Head of caudate nucleus (tissue), 42 donors: Measurements from ENCODE around the gene GPR153.

Experiments used
- DNase-seq, 42 donors: peaks; one replicate each; pipeline versions ENCODE4 v3.0.0 to v3.0.0-alpha.2; 2020 to 2021; ENCODE audit warnings: mixed read lengths in 7 of 42
- intact Hi-C: fragments of 100-400 bp; cut with DNase I; formaldehyde crosslinking; loops from one replicate; pipeline ENCODE4 v1.15.0; 2022

The GPR153 gene

DNA sequence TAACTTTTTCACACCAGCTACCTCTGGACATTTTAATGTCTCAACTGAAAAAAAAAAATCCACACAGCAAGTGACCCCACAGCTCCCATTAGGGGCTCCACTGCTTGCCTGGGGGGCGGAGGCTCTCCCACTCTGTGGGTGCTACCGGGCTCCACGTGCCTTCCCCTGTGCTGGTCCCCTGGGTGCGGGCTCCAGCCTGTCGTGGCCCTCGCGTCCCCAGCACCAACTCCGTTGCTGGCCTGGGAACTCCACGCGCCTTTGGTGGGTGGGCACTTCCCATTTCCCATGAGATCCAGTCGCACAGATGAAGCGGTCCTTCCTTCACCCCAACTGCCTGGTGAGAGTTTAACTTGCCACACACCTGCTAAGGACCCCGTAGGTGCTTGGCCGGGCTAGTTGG, 27.1 kb upstream of the GPR153 start:
- intact Hi-C loops, result no loop called here

DNA sequence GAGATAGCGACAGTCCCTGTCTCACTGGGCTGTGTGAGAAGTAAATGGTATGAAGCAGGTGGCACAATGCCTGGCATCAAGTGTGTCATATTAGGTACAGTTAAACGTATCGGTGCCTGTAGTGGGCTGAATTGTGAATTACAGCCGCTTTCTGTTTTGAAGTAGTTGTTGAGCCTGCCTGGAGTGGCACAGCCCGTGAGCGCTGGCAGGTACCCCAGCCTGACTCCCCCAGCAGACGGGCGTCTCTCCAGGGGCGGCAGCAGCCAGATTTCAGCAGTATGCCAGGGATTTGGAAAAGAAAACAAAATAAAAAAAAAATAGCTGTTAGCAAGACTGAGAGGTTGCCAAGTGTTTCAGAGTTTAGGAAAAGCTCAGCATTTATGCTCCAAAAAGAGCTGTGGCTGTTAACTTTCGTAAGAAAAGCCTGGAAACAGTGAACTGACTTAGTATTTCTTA, 26.6 kb upstream of the GPR153 start:
- DNase-seq, result peak in 25 of 42 donors; percentile 29 to 73 (median 52)
- intact Hi-C loops, result no loop called here

More for the DNA sequence above, 27.1 kb upstream of the GPR153 start:
- DNase-seq, result no peak

DNA sequence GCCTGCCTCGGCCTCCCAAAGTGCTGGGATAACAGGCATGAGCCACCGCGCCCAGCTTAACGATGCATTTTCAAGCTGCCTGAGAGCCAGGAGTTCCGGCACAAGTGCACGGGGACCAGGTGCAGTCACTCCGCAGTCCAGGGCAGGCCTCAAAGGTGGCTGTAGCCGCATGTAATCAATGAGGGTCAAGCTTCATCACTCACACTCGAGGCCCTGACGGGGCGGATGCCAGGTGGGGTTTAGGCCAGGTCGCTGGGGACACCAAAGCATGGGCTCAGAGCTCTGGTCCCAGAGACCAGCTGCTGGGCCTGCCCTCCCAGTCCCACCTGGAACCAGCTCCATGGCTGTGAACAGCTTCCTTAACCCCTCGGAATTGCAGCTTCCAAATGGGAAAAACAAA, 26.1 kb upstream of the GPR153 start:
- intact Hi-C loops, result no loop called here
- no peak for DNase-seq

GRCh38 chr1:6286266-6286665, 25.4 kb upstream of the GPR153 start:
- no peak for DNase-seq
- intact Hi-C loops, result no loop called here

DNA sequence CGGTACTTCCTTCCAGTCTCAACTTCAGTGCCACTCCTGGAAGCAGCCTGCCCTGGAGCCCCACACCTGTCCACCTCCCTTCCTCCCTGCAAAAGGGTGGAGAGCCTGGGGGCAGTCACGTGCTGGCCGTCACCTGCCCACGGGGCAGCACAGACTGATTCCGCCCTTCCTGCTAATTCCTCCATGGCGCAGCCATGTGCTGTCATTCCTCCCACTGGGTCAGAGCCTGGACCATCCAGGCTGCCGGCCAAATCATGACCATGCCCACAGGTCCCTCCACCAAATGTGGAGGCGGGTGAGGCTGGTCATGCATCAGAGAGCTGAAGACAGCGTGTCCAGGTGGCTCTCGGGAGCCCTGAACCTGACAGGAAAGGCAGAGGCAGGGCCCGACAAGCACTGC, 24.4 kb upstream of the GPR153 start:
- no peak for DNase-seq
- intact Hi-C loops, result no loop called here

DNA sequence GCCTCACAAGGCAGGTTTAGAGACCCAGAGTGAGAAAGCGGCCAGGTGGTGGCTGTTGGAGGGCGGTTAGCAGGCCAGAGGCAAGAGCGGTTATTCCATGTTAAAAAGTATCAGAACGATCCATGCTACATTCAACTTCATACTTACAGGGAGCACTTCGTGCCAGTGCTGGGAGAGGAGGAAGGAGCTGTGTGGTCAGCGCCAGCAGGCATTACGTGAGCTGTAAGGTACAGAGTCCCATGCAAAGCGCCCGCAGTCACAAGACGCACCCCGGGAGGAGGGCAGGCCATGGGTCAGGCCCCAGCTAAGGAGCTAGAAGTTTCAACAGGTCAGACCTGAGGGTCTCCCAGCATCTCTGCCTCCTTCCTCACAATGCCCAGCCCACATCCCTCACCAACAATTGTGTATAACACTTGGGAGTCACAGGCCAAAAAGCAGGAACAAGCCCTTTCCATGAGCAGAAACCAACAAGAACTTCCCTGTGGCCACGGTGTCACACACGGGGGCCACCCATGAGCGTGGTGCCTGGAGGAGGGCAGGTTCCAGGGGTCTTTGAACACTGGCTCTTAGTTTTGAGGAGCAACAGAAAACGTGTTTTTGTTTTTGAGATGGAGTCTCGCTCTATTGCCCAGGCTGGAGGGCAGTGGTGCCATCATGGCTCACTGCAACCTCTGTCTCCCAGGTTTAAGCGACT, 21.8 kb upstream of the GPR153 start:
- intact Hi-C loops, result no loop called here
- DNase-seq, result no peak

GRCh38 chr1:6281511-6282402, 20.9 kb upstream of the GPR153 start:
- intact Hi-C loops, result no loop called here
- no peak for DNase-seq

DNA sequence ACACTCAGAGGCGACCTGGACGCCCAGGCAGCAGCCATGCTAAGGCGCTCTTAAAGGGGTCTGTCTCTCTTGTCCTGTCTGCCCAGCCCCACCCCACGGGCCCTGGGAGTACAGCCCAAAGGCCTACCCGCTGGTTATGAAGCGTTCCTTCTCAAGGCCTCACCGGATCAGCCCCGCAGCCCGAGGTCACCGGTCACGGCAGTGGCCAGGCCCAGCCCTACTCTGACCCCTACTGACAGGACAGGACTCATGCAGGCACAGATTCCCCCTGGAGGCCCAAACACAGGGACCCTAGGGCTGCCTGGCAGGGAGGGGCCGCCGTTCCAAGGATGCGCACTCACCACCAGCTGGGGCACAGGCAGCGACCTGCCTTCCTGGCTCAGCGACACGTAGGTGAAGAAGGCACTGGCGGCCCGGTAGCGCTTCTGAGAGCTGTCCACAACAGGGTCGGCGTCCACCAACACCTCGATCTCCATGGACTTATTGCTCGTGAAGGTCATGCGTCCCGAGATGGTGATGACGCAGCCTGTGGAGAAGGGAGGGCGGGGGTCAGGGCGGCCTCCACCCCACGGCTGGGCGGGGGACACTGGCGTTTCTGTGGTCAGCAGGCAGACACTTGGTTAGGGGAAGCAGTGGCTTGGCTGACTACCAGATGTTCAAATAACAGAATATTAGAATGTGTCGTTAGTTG, 20.0 kb upstream of the GPR153 start:
- no peak for DNase-seq
- intact Hi-C loops, result no loop called here

GRCh38 chr1:6279613-6280383, 18.9 kb upstream of the GPR153 start:
- DNase-seq, result no peak
- intact Hi-C loops, result no loop called here

GRCh38 chr1:6279066-6279465, 18.2 kb upstream of the GPR153 start:
- intact Hi-C loops, result no loop called here
- DNase-seq, result no peak

DNA sequence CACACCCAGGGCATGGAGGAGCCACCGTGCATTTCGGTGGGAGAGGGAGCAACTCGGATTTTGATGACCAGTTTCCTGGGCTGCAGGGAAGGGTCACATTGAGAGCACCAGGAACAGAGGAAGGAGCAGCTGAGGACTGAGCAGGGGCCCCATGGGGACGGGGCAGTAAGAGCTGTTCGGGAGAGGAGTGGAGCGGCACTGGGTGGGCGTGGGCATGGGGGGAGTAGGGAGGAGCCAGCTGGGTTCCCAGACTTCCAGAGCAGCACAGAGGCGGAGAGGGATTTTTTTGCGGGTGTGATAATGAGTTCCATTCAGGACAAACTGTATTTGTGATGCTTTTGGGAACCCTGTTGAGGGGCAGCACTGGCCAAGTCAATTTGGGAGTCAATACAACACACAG, 17.4 kb upstream of the GPR153 start:
- no peak for DNase-seq

GRCh38 chr1:6276811-6277555, 16.1 kb upstream of the GPR153 start:
- DNase-seq, result no peak
- intact Hi-C loops, result no loop called here

More for the DNA sequence above, 17.4 kb upstream of the GPR153 start:
- intact Hi-C loops, result no loop called here

- peak in 27 of 42 donors; percentile 20 to 76 (median 37) for DNase-seq
- intact Hi-C loops, result no loop called here
Measured at GRCh38 chr1:6275826-6276782, 15.2 kb upstream of the GPR153 start.

DNA sequence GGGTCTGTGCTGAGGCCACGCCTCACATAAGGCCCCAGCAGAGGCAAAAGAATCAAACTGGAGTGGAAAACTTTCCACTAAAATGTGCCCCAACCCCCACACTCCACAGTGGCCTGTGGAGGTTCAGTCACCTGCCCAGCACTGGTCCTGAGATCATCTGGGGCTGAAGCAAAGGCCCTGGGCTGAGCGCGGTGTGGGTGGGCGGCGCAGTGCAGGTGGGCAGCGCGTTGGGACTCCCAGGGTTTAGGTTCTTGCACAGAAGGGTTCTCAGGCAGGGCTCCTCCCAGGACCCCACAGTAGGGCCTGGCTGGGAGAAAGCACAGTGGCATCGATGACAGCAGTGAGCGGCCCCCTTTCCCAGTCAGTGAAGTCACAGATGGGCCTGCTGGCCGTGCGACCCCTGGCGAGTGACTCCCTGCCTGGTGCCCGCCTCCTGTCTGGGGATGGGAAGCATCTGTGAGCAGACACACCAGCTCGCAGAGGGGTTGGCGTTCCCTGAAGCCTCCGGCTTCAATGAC, 13.8 kb upstream of the GPR153 start:
- intact Hi-C loops, result no loop called here
- DNase-seq, result no peak

DNA sequence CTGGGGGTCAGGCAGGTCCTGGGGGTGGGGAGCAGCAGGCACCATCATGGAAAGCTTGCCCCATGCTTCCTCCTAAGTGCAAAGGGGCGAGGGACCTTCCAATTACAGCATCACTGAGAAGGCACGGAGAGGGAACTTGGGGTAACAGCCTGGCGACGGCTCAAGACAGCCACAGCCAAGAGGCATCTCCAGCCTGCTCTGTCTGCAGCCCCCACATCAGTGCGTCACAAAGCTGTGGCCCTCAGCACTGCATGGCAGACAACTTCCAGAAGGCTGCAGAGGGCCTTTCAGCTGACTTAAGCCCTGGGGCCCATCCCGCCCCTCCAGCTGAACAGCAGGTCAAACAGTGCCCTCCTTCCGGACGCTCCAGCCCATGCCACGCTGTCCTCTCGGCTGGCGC, 13.2 kb upstream of the GPR153 start:
- intact Hi-C loops, result no loop called here
- no peak for DNase-seq

- intact Hi-C loops, result no loop called here
- DNase-seq, result peak; percentile 57 to 94 (median 80)
Measured at GRCh38 chr1:6273380-6273891, 12.5 kb upstream of the GPR153 start.

- intact Hi-C loops, result no loop called here
- no peak for DNase-seq
Measured at GRCh38 chr1:6272868-6273267, 12.0 kb upstream of the GPR153 start.
